ENCODE results near the gene AGGF1.
A peak's percentile ranks its signal among the peaks of the same experiment; 100 is the strongest.
"Not testable (repeated sequence)": the region's sequence is repeated elsewhere in the genome, so short reads cannot be mapped to it uniquely, and the experiment has no call there.

AGGF1 gene

GRCh38 chr5:77024490-77024889 is 5.7 kb upstream of the AGGF1 start:
- no peak for DNase-seq

- peak in 10 of 56 donors; percentile 1 to 39 (median 10) for DNase-seq
These were observed 1.4 kb upstream of the AGGF1 start for GRCh38 chr5:77028631-77029375.

- no peak for DNase-seq
These were observed 773 bp upstream of the AGGF1 start for GRCh38 chr5:77029376-77029885.

- DNase-seq, result no peak
These were observed 1.7 kb downstream of the AGGF1 start for GRCh38 chr5:77031891-77032290.

GRCh38 chr5:77032635-77033034 is 2.4 kb downstream of the AGGF1 start:
- no peak for DNase-seq

GRCh38 chr5:77033338-77033737 is 3.1 kb downstream of the AGGF1 start:
- DNase-seq, result no peak

- no peak for DNase-seq
These were observed 5.7 kb downstream of the AGGF1 start for GRCh38 chr5:77035950-77036349.

- no peak for DNase-seq
These were observed 16.3 kb downstream of the AGGF1 start for GRCh38 chr5:77046416-77047073.

GRCh38 chr5:77064040-77064439 is 33.8 kb downstream of the AGGF1 start:
- DNase-seq, result no peak

GRCh38 chr5:77065256-77065655 is 35.1 kb downstream of the AGGF1 start:
- DNase-seq, result no peak

GRCh38 chr5:77066184-77066583 is 36.0 kb downstream of the AGGF1 start:
- DNase-seq, result no peak

- DNase-seq, result no peak
These were observed 36.7 kb downstream of the AGGF1 start for GRCh38 chr5:77066823-77067442.

GRCh38 chr5:77073667-77074066 is 43.5 kb downstream of the AGGF1 start:
- no peak for DNase-seq

- DNase-seq, result no peak
These were observed 44.5 kb downstream of the AGGF1 start for GRCh38 chr5:77074745-77075144.

GRCh38 chr5:77076961-77077828 is 47.0 kb downstream of the AGGF1 start:
- DNase-seq, result peak in 48 of 56 donors; percentile 10 to 82 (median 56)

GRCh38 chr5:77077829-77078176 is 47.6 kb downstream of the AGGF1 start:
- DNase-seq, result no peak

GRCh38 chr5:77080479-77080878 is 50.3 kb downstream of the AGGF1 start:
- DNase-seq, result not testable (repeated sequence)

- no peak for DNase-seq
These were observed 50.7 kb downstream of the AGGF1 start for GRCh38 chr5:77080905-77081304.

- no peak for DNase-seq
These were observed 52.1 kb downstream of the AGGF1 start for GRCh38 chr5:77082280-77082679.

- no peak for DNase-seq
These were observed 52.9 kb downstream of the AGGF1 start for GRCh38 chr5:77083088-77083487.

GRCh38 chr5:77086368-77086688 is 56.1 kb downstream of the AGGF1 start:
- DNase-seq, result no peak
